ENCODE measurements around the gene TEK.

Gene TEK

GRCh38 chr9:27168951-27169350 is 59.9 kb downstream of the TEK start:
- no peak for TF ChIP-seq EZH2phosphoT487 (IDR thresholded peaks at IDR 0.05; ENCODE audit: low read depth)
- TF ChIP-seq, protein P1, sequence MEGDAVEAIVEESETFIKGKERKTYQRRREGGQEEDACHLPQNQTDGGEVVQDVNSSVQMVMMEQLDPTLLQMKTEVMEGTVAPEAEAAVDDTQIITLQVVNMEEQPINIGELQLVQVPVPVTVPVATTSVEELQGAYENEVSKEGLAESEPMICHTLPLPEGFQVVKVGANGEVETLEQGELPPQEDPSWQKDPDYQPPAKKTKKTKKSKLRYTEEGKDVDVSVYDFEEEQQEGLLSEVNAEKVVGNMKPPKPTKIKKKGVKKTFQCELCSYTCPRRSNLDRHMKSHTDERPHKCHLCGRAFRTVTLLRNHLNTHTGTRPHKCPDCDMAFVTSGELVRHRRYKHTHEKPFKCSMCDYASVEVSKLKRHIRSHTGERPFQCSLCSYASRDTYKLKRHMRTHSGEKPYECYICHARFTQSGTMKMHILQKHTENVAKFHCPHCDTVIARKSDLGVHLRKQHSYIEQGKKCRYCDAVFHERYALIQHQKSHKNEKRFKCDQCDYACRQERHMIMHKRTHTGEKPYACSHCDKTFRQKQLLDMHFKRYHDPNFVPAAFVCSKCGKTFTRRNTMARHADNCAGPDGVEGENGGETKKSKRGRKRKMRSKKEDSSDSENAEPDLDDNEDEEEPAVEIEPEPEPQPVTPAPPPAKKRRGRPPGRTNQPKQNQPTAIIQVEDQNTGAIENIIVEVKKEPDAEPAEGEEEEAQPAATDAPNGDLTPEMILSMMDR (IDR thresholded peaks at IDR 0.05; ENCODE audit: low read depth, low read length): no peak
- Histone ChIP-seq H3K36me3 (replicated peaks; ENCODE audit: low read depth, low read length) (no peaks in the 10 kb centered on the region), H3K27ac (ENCODE audit: low read length) (no peak overlapping the region)

DNA sequence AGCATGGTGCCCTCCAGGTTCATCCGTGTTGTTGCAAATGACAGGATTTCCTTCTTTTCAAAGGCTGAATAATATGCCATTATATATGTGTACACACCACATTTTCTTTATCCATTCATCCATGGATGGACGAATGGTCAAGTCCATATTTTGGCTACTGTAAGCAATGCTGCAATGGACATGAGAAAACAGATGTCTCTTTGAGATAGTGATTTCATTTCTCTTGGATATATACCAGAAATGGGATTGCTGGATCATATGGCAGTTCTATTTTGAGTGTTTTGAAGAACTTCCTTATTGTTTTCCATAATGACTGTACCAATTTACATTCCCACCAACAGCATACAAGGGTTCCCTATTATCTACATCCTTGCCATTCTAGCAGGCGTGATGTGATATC is 67.9 kb downstream of the TEK start:
- Histone ChIP-seq H3K9me3 (ENCODE audit: insufficient read depth, low read length) (no peaks in the 10 kb centered on the region), H3K27ac (ENCODE audit: low read length) (no peak overlapping the region), H3K4me3 (ENCODE audit: low read length) (no peak overlapping the region), H3K79me2 (ENCODE audit: low read length) (no peaks in the 10 kb centered on the region), H2AFZ (ENCODE audit: low read depth, low read length) (no peak overlapping the region), H3K4me1 (ENCODE audit: low read length) (no peaks in the 10 kb centered on the region), H3K27me3 (ENCODE audit: low read depth, low read length) (peaks cover 2% of the 10 kb centered on the region; the same call in 1 of the 2 replicates), H4K20me1 (ENCODE audit: insufficient read depth, low read length) (no peaks in the 10 kb centered on the region), H3K9ac (ENCODE audit: low read length) (no peak overlapping the region), H3K4me2 (ENCODE audit: low read length) (no peak overlapping the region), H3K36me3 (replicated peaks; ENCODE audit: low read depth, low read length) (no peaks in the 10 kb centered on the region)
- TF ChIP-seq, protein P1 (IDR thresholded peaks at IDR 0.05; ENCODE audit: low read depth, low read length): no peak
- TF ChIP-seq EZH2phosphoT487 (IDR thresholded peaks at IDR 0.05; ENCODE audit: low read depth): no peak

More at GRCh38 chr9:27168951-27169350, 59.9 kb downstream of the TEK start:
- Histone ChIP-seq H3K27me3 (ENCODE audit: low read depth, low read length) (no peaks in the 10 kb centered on the region), H3K9me3 (ENCODE audit: insufficient read depth, low read length) (no peaks in the 10 kb centered on the region), H4K20me1 (ENCODE audit: insufficient read depth, low read length) (no peaks in the 10 kb centered on the region), H2AFZ (ENCODE audit: low read depth, low read length) (no peak overlapping the region), H3K79me2 (ENCODE audit: low read length) (no peaks in the 10 kb centered on the region), H3K4me2 (ENCODE audit: low read length) (no peak overlapping the region), H3K9ac (ENCODE audit: low read length) (no peak overlapping the region), H3K4me1 (ENCODE audit: low read length) (no peaks in the 10 kb centered on the region), H3K4me3 (ENCODE audit: low read length) (no peak overlapping the region)

DNA sequence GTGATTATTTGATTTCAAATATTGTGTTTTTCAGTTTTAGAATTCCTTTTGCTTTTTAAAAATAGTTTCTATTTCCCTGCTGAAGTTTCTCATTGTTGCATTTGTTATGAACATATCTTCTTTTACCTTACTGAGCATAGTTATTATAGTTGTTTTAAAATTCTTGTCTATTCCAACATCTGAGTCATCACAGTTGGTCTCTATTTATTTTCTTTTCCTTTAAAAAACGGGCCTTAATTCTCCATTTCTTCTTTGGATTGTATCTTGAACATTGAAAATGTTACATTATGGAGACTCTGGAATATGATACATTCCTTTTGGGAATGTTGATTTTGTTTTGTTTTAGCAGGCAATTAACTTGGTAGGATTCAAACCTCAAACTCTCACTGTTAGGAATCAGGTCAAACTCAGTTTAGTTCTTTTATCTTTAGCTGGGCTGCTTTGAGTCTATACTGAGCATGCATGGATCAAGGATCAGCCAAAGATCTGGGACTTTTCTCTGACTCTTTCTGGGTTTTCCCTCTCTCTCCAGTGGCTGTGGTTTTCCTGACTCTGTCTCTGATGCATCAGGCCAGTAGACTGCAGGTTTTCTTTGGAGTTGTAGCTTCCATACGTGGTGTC is 70.3 kb downstream of the TEK start:
- no peaks in the 10 kb centered on the region for H3K9me3 ChIP-seq (ENCODE audit: insufficient read depth, low read length)
- H3K27ac ChIP-seq (ENCODE audit: low read length): no peak overlapping the region
- H3K27me3 ChIP-seq (ENCODE audit: low read depth, low read length): peaks cover 2% of the 10 kb centered on the region; the same call in 1 of the 2 replicates
- H3K36me3 ChIP-seq (replicated peaks; ENCODE audit: low read depth, low read length): no peaks in the 10 kb centered on the region
- no peaks in the 10 kb centered on the region for H3K79me2 ChIP-seq (ENCODE audit: low read length)
- TF ChIP-seq EZH2phosphoT487 (IDR thresholded peaks at IDR 0.05; ENCODE audit: low read depth): no peak
- TF ChIP-seq, protein P1 (IDR thresholded peaks at IDR 0.05; ENCODE audit: low read depth, low read length): no peak
- no peaks in the 10 kb centered on the region for H3K4me1 ChIP-seq (ENCODE audit: low read length)
- no peak overlapping the region for H2AFZ ChIP-seq (ENCODE audit: low read depth, low read length)
- no peaks in the 10 kb centered on the region for H4K20me1 ChIP-seq (ENCODE audit: insufficient read depth, low read length)
- no peak overlapping the region for H3K9ac ChIP-seq (ENCODE audit: low read length)
- no peak overlapping the region for H3K4me3 ChIP-seq (ENCODE audit: low read length)
- H3K4me2 ChIP-seq (ENCODE audit: low read length): no peak overlapping the region

GRCh38 chr9:27181381-27181780 is 72.4 kb downstream of the TEK start:
- H3K36me3 ChIP-seq (replicated peaks; ENCODE audit: low read depth, low read length): no peaks in the 10 kb centered on the region
- no peaks in the 10 kb centered on the region for H3K9me3 ChIP-seq (ENCODE audit: insufficient read depth, low read length)
- no peak for TF ChIP-seq EZH2phosphoT487 (IDR thresholded peaks at IDR 0.05; ENCODE audit: low read depth)
- TF ChIP-seq, protein P1 (IDR thresholded peaks at IDR 0.05; ENCODE audit: low read depth, low read length): no peak
- peaks cover 2% of the 10 kb centered on the region; the same call in 1 of the 2 replicates for H3K27me3 ChIP-seq (ENCODE audit: low read depth, low read length)
- H3K27ac ChIP-seq (ENCODE audit: low read length): no peak overlapping the region
- H3K9ac ChIP-seq (ENCODE audit: low read length): no peak overlapping the region
- no peaks in the 10 kb centered on the region for H3K4me1 ChIP-seq (ENCODE audit: low read length)
- no peak overlapping the region for H3K4me2 ChIP-seq (ENCODE audit: low read length)
- no peak overlapping the region for H2AFZ ChIP-seq (ENCODE audit: low read depth, low read length)
- no peaks in the 10 kb centered on the region for H4K20me1 ChIP-seq (ENCODE audit: insufficient read depth, low read length)
- H3K4me3 ChIP-seq (ENCODE audit: low read length): no peak overlapping the region
- no peaks in the 10 kb centered on the region for H3K79me2 ChIP-seq (ENCODE audit: low read length)

Measured in OCI-LY3 (cell line).